Gastrocnemius medialis (tissue), 4 donors: ENCODE data around the gene ROBO2.

Source experiments
- POLR2A ChIP-seq, 2 donors: fragments of 450-650 bp; IDR thresholded peaks; one replicate each; pipeline ENCODE4 v1.6.1; 2017; ENCODE audit warnings: antibody characterized with exemption in 2 of 2, mild to moderate bottlenecking in 2 of 2, moderate library complexity in 2 of 2
- TF ChIP-seq, protein P1 (sequence below), 5 experiments: fragments of 450-650 bp in 3 of 5; fragments of 200-600 bp in 2 of 5; sonication (generic) in 2 of 5; IDR thresholded peaks in 4 of 5; conservative IDR thresholded peaks in 1 of 5; 1 replicate in 4 of 5; 2 replicates in 1 of 5; pipeline ENCODE4 v1.5.1; 2016 to 2019; ENCODE audit warnings: antibody characterized with exemption in 5 of 5, mild to moderate bottlenecking in 3 of 5, moderate library complexity in 3 of 5

DNA sequence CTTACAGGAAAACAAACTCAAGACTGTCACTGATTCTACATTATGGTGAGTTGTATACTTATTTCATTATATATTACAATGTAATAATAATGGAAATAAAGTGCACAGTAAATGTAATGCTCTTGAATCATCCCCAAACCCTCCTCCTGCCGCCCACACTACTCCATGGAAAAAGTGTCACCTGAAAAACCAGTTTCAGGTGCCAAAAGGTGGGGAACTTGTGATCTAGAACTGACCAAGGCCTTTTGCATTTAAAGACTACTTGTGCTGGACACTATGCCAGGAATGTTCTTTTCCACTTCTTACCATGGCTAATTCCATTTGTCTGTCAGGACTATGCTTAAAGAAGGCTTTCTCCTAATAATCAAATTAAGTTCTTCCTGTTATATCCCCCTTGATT, 32.3 kb downstream of the ROBO2 start:
- TF ChIP-seq, protein P1, sequence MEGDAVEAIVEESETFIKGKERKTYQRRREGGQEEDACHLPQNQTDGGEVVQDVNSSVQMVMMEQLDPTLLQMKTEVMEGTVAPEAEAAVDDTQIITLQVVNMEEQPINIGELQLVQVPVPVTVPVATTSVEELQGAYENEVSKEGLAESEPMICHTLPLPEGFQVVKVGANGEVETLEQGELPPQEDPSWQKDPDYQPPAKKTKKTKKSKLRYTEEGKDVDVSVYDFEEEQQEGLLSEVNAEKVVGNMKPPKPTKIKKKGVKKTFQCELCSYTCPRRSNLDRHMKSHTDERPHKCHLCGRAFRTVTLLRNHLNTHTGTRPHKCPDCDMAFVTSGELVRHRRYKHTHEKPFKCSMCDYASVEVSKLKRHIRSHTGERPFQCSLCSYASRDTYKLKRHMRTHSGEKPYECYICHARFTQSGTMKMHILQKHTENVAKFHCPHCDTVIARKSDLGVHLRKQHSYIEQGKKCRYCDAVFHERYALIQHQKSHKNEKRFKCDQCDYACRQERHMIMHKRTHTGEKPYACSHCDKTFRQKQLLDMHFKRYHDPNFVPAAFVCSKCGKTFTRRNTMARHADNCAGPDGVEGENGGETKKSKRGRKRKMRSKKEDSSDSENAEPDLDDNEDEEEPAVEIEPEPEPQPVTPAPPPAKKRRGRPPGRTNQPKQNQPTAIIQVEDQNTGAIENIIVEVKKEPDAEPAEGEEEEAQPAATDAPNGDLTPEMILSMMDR (IDR thresholded peaks at IDR 0.05 in 4 of 5, conservative IDR thresholded peaks at IDR 0.05 in 1 of 5) = no peak
- no peak for TF ChIP-seq POLR2A (IDR thresholded peaks at IDR 0.05)
